ENCODE data around the gene FHOD1. TPM values are rescaled to one million over a fixed set of nuclear protein-coding genes. Genes with fewer than 3 reads are reported as not detected.

FHOD1 gene
- total and polyA plus RNA-seq, 9 of the 15 experiments (the other 6 are each of a cell fraction or from before 2014, with no cell fraction given) = 18.7 to 126 (median 32.3) TPM

- TF ChIP-seq PRDM10 (IDR thresholded peaks at IDR 0.05; ENCODE audit: partially characterized antibody) = peak; percentile 13
- TF ChIP-seq TEAD1 (CRISPR knock-in tag; IDR thresholded peaks at IDR 0.05) = no peak
- no peak for TF ChIP-seq ZNF740 (CRISPR knock-in tag; IDR thresholded peaks at IDR 0.05)
- 0 out of 4 replicates have a peak, but pooled peaks of 1 of the 2 experiments have one; percentile 35 for TF ChIP-seq ZNF740 (tag; IDR thresholded peaks at IDR 0.05)
- no peak for TF ChIP-seq E2F5 (CRISPR knock-in tag; IDR thresholded peaks at IDR 0.05)
- peak; percentile 82 for TF ChIP-seq NEUROD1 (IDR thresholded peaks at IDR 0.05; ENCODE audit: borderline replicate concordance, low read depth, low read length, partially characterized antibody)
- peak; percentile 75 for TF ChIP-seq L3MBTL2 (IDR thresholded peaks at IDR 0.05)
- 0 out of 2 replicates have a peak, but pooled peaks have one; percentile 10 for TF ChIP-seq ERF (CRISPR knock-in tag; IDR thresholded peaks at IDR 0.05)
- TF ChIP-seq JUND (IDR thresholded peaks at IDR 0.05; ENCODE audit: borderline replicate concordance, low read depth, low read length) = peak; percentile 52
- TF ChIP-seq JUND (tag; IDR thresholded peaks at IDR 0.05; ENCODE audit: borderline replicate concordance, low read depth, low read length) = peak; percentile 65; the same call in 1 of the 3 replicates
- TF ChIP-seq RCOR1 (IDR thresholded peaks at IDR 0.05; ENCODE audit: borderline replicate concordance in 1 of 2, low read depth in 2 of 2, low read length in 2 of 2) = no peak
- peak; percentile 87 for TF ChIP-seq CEBPG (CRISPR knock-in tag; IDR thresholded peaks at IDR 0.05)
- peak; percentile 52 to 88; a peak in 3 of 4 replicates for TF ChIP-seq CEBPG (tag; conservative IDR thresholded peaks at IDR 0.05 in 1 of 2, IDR thresholded peaks at IDR 0.05 in 1 of 2)
- TF ChIP-seq C11orf30 (IDR thresholded peaks at IDR 0.05; ENCODE audit: low read depth) = peak; percentile 38; the same call in 1 of the 2 replicates
- peak; percentile 59; the same call in 1 of the 2 replicates for TF ChIP-seq GABPB1 (CRISPR knock-in tag; IDR thresholded peaks at IDR 0.05)
- no peak for TF ChIP-seq PHTF2 (CRISPR knock-in tag; IDR thresholded peaks at IDR 0.05)
- TF ChIP-seq SRF (CRISPR knock-in tag; IDR thresholded peaks at IDR 0.05) = peak in 1 of 2 experiments; percentile 63; a peak in 2 of 4 replicates
- TF ChIP-seq CHCHD3 (CRISPR knock-in tag; IDR thresholded peaks at IDR 0.05) = no peak
- peak; percentile 99 for TF ChIP-seq PKNOX1 (IDR thresholded peaks at IDR 0.05)
- TF ChIP-seq JUNB (CRISPR knock-in tag; conservative IDR thresholded peaks at IDR 0.05) = no peak
- no peak for TF ChIP-seq HNRNPH1 (optimal IDR thresholded peaks at IDR 0.05; ENCODE audit: low read depth, low read length)
Measured at GRCh38 chr16:67183627-67184452, 63.4 kb downstream of the FHOD1 start, which contains the start of gene MATCAP1 (continued).

Data from K562 (cell line).